HG03108 (cell line): ENCODE measurements around the gene EPB41L3.
A peak's percentile ranks its signal among the peaks of the same experiment; 100 is the strongest.

Source experiments
- ATAC-seq: cut with Tn5 transposase; IDR thresholded peaks from one replicate; pipeline ENCODE4 v1.9.1; 2021; ENCODE audit warnings: moderate library complexity; ENCODE audit not compliant: unreplicated experiment

Gene EPB41L3

GRCh38 chr18:5456577-5457461 is 87.0 kb downstream of the EPB41L3 start:
- ATAC-seq, result peak; percentile 73

- no peak for ATAC-seq
Observed at GRCh38 chr18:5455674-5456073, 88.1 kb downstream of the EPB41L3 start.

GRCh38 chr18:5452943-5453443 is 90.8 kb downstream of the EPB41L3 start:
- no peak for ATAC-seq

GRCh38 chr18:5451871-5452270 is 91.9 kb downstream of the EPB41L3 start:
- no peak for ATAC-seq

GRCh38 chr18:5451150-5451549 is 92.6 kb downstream of the EPB41L3 start:
- ATAC-seq, result no peak

GRCh38 chr18:5449858-5450509 is 93.8 kb downstream of the EPB41L3 start:
- no peak for ATAC-seq

- no peak for ATAC-seq
Observed at GRCh38 chr18:5447442-5447841, 96.4 kb downstream of the EPB41L3 start.

GRCh38 chr18:5444847-5445246 is 99.0 kb downstream of the EPB41L3 start:
- no peak for ATAC-seq

GRCh38 chr18:5444269-5444668 is 99.5 kb downstream of the EPB41L3 start:
- ATAC-seq, result no peak

- ATAC-seq, result no peak
Observed at GRCh38 chr18:5439986-5440696, 103.7 kb downstream of the EPB41L3 start.

- no peak for ATAC-seq
Observed at GRCh38 chr18:5434425-5434824, 109.4 kb downstream of the EPB41L3 start.

- no peak for ATAC-seq
Observed at GRCh38 chr18:5431836-5432575, 111.8 kb downstream of the EPB41L3 start.

GRCh38 chr18:5430131-5430530 is 113.7 kb downstream of the EPB41L3 start:
- ATAC-seq, result no peak

- ATAC-seq, result no peak
Observed at GRCh38 chr18:5429681-5430080, 114.1 kb downstream of the EPB41L3 start.

GRCh38 chr18:5425721-5426120 is 118.1 kb downstream of the EPB41L3 start:
- no peak for ATAC-seq

- ATAC-seq, result no peak
Observed at GRCh38 chr18:5424903-5425664, 118.7 kb downstream of the EPB41L3 start.

GRCh38 chr18:5422626-5423025 is 121.2 kb downstream of the EPB41L3 start:
- ATAC-seq, result no peak

- no peak for ATAC-seq
Observed at GRCh38 chr18:5421981-5422380, 121.8 kb downstream of the EPB41L3 start.

- no peak for ATAC-seq
Observed at GRCh38 chr18:5420906-5421305, 122.9 kb downstream of the EPB41L3 start.

- ATAC-seq, result no peak
Observed at GRCh38 chr18:5419601-5420000, 124.2 kb downstream of the EPB41L3 start.
